PFSK-1 (cell line): ENCODE results near the gene HS6ST1.

Experiments used
- FOXP2 ChIP-seq: optimal IDR thresholded peaks from 2 replicates; pipeline ENCODE3; 2011; ENCODE audit warnings: borderline replicate concordance, control low read depth, inconsistent platforms; ENCODE audit not compliant: insufficient read depth; ENCODE audit errors: extremely low read length, extremely low read depth
- POLR2AphosphoS5 ChIP-seq: IDR thresholded peaks from 2 replicates; pipeline ENCODE4 v1.6.1; 2012; ENCODE audit warnings: low read depth, mild to moderate bottlenecking, control low read depth, low read length, moderate library complexity
- SIN3A ChIP-seq: IDR thresholded peaks from 2 replicates; pipeline ENCODE4 v1.6.1; 2012; ENCODE audit warnings: mild to moderate bottlenecking, low read length, moderate library complexity, borderline replicate concordance; ENCODE audit not compliant: insufficient read depth

DNA sequence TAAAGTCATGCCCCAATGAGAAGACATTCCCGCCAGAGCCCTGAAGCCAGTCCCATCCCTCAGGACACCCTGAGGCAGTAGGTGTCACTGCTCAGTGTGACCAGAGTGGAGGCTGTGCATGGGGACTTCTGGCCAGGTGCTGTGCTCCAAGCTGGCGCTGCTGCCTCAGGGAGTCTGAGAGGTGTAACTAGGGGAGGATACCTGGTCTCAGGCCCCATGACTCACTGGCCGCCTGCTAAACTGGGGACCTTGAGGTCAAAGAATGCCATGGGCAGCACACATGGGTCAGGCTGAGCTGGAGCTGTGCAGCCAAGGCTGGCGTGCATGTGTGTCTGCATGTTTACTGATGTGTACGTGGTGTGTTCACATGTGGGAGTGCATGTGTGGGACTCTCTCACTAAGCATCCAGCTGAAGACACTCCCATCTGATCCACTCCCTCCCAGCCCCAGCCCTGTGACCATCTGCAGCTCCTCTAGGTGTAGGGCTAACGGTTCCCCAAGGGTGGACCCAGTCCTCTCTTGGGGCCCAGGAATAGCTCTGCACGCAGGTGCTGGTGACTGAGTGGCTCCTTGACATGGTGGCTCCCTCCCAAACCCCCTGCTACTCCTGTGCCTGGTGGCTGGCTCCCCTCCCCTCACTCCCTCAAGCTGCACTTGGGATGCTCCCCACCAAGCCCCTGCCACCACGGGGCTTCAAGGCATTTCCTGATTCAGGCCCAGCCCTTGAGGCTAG is 16.5 kb downstream of the HS6ST1 start:
- no peak for TF ChIP-seq SIN3A
- no peak for TF ChIP-seq POLR2AphosphoS5
- no peak for TF ChIP-seq FOXP2
